Skeletal muscle tissue (tissue), 4 donors: ENCODE measurements around the gene ACRBP. TPM values are rescaled to one million over a fixed set of nuclear protein-coding genes. Genes with fewer than 3 reads are reported as not detected.

Source experiments
- H3K27ac ChIP-seq: one replicate; pipeline ENCODE4 v1.7.0; 2013; ENCODE audit warnings: mild to moderate bottlenecking, low read depth, low read length, inconsistent platforms
- H3K27me3 ChIP-seq, 3 donors: one replicate each; pipeline ENCODE4 v1.7.0; 2013; ENCODE audit warnings: low read length in 3 of 3; ENCODE audit not compliant: control insufficient read depth in 3 of 3, insufficient read depth in 3 of 3
- H3K36me3 ChIP-seq, 3 donors: one replicate each; pipeline ENCODE4 v1.7.0; 2013; ENCODE audit warnings: low read length in 3 of 3; ENCODE audit not compliant: control insufficient read depth in 3 of 3, insufficient read depth in 3 of 3
- H3K4me1 ChIP-seq, 3 donors: one replicate each; pipeline ENCODE4 v1.7.0; 2013; ENCODE audit warnings: low read length in 3 of 3, mild to moderate bottlenecking in 3 of 3; ENCODE audit not compliant: control insufficient read depth in 3 of 3, insufficient read depth in 3 of 3
- H3K4me3 ChIP-seq, 3 donors: one replicate each; pipeline ENCODE4 v1.7.0; 2013; ENCODE audit warnings: low read length in 3 of 3
- H3K9ac ChIP-seq, 3 donors: one replicate each; pipeline ENCODE4 v1.7.0; 2013; ENCODE audit warnings: low read length in 3 of 3, mild to moderate bottlenecking in 3 of 3, moderate library complexity in 2 of 3, low read depth in 1 of 3
- H3K9me3 ChIP-seq, 3 donors: one replicate each; pipeline ENCODE4 v1.7.0; 2013; ENCODE audit warnings: low read length in 3 of 3; ENCODE audit not compliant: control insufficient read depth in 3 of 3
- total RNA-seq: library from RNA; depleted of rRNA; stranded (reverse); fragments of >200 nt; gene quantifications from one replicate; pipeline ENCODE4 v1.2.3, GENCODE V29; 2014
- donor health status: Osteomylitis.

The ACRBP gene
- total RNA-seq, 1 donor from 2014 or later = 1.0 TPM

GRCh38 chr12:6652391-6652790, 5.2 kb upstream of the ACRBP start:
- H3K27ac ChIP-seq = no peak overlapping the region

DNA sequence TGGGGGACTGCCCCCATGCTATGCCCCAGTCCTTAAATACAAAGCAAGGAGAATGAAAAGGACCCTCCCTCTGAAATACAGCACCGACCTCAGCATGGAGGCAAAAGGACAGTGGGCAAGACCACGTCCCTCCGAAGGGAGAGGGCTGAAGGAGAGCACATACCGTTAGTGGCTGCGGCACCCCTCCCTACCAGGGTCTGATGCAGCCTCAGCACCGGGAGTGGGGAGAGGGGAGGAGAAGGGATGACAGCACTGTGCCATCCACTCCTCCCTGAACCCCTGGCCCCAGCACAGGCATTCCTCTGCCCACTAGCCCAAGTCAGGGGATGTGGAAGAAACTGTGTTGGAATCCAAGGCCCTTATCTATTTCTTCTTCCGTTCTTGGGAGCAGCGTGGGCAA, 3.6 kb upstream of the ACRBP start:
- no peaks in the 10 kb centered on the region for H3K27me3 ChIP-seq
- no peak overlapping the region for H3K9ac ChIP-seq
- no peaks in the 10 kb centered on the region for H3K9me3 ChIP-seq
- no peak overlapping the region for H3K4me3 ChIP-seq
- H3K36me3 ChIP-seq = peaks cover 31 to 56% (median 47%) of the 10 kb centered on the region in 3 donors
- peaks cover 9 to 10% (median 10%) of the 10 kb centered on the region in 3 donors for H3K4me1 ChIP-seq
- no peak overlapping the region for H3K27ac ChIP-seq

More at GRCh38 chr12:6652391-6652790, 5.2 kb upstream of the ACRBP start:
- Histone ChIP-seq H3K4me1 (peaks cover 0 to 4% (median 4%) of the 10 kb centered on the region in 3 donors), H3K27me3 (no peaks in the 10 kb centered on the region), H3K36me3 (peaks cover 36 to 67% (median 55%) of the 10 kb centered on the region in 3 donors), H3K4me3 (no peak overlapping the region), H3K9ac (no peak overlapping the region), H3K9me3 (no peaks in the 10 kb centered on the region)

GRCh38 chr12:6646276-6647082, 753 bp downstream of the ACRBP start:
- H3K4me1 ChIP-seq = peaks cover 6 to 10% (median 6%) of the 10 kb centered on the region in 3 donors
- H3K4me3 ChIP-seq = peak overlapping the region; percentile 71
- H3K27me3 ChIP-seq = no peaks in the 10 kb centered on the region
- H3K27ac ChIP-seq = peak overlapping the region; percentile 12
- H3K9ac ChIP-seq = peak overlapping the region; percentile 51 to 77 (median 62)
- no peaks in the 10 kb centered on the region for H3K9me3 ChIP-seq
- H3K36me3 ChIP-seq = peaks cover 15 to 21% (median 18%) of the 10 kb centered on the region in 3 donors

- H3K27ac ChIP-seq = no peak overlapping the region
- H3K9ac ChIP-seq = no peak overlapping the region
- no peaks in the 10 kb centered on the region for H3K9me3 ChIP-seq
- no peaks in the 10 kb centered on the region for H3K27me3 ChIP-seq
- peaks cover 6 to 10% (median 6%) of the 10 kb centered on the region in 3 donors for H3K4me1 ChIP-seq
- peaks cover 0 to 7% (median 3%) of the 10 kb centered on the region in 3 donors for H3K36me3 ChIP-seq
- no peak overlapping the region for H3K4me3 ChIP-seq
These were observed 2.3 kb downstream of the ACRBP start for GRCh38 chr12:6644903-6645302.

GRCh38 chr12:6644257-6644596, 3.0 kb downstream of the ACRBP start:
- no peak overlapping the region for H3K27ac ChIP-seq
- peaks cover 6 to 10% (median 6%) of the 10 kb centered on the region in 3 donors for H3K4me1 ChIP-seq
- H3K9me3 ChIP-seq = no peaks in the 10 kb centered on the region
- no peaks in the 10 kb centered on the region for H3K27me3 ChIP-seq
- no peak overlapping the region for H3K9ac ChIP-seq
- peaks cover 0 to 7% (median 3%) of the 10 kb centered on the region in 3 donors for H3K36me3 ChIP-seq
- H3K4me3 ChIP-seq = no peak overlapping the region

- no peaks in the 10 kb centered on the region for H3K27me3 ChIP-seq
- H3K9me3 ChIP-seq = no peaks in the 10 kb centered on the region
- no peak overlapping the region for H3K4me3 ChIP-seq
- H3K9ac ChIP-seq = no peak overlapping the region
- H3K4me1 ChIP-seq = peaks cover 6 to 10% (median 6%) of the 10 kb centered on the region in 3 donors
- no peak overlapping the region for H3K27ac ChIP-seq
- H3K36me3 ChIP-seq = peaks cover 0 to 7% (median 3%) of the 10 kb centered on the region in 3 donors
These were observed 3.5 kb downstream of the ACRBP start for GRCh38 chr12:6643569-6644256.

DNA sequence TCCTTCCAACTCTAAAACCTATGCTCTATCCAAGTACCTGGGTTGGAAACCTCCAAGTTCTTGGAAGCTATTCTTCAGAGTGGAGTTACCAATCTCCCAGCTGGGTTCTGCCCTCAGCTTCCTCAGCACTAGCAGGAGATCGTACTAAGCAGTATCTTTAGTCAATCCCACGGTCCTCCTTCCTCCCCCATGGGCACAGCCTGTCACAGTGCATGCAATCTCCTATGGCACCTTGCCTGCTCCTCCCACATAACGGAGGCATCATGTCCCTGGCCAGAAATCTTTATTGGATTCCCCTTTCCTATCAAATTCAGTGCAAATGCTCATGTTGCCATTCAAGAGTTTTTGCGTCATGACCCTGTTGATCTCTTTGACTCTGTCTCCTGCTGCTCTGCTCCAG, 6.1 kb downstream of the ACRBP start:
- H3K9ac ChIP-seq = no peak overlapping the region

DNA sequence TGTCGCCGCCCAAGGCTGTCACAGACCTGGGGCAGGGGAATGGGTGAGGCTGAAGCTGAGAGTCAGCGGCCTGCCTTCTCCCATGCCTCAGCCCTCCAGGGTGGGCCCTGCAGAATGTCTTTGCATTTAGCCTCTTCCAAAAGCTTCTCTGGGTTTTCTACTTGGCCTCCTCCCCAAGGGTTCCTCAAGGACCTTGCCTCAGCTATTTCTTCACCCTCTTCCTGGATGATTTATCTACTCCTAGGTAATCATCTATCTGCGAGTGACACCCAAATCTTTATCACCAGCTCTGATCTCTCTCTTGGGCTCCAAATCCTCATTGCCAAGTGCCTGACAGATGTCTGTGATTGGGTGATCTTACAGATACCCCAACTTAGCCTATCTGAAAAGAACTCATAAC, 6.7 kb downstream of the ACRBP start:
- Histone ChIP-seq H3K9me3 (no peaks in the 10 kb centered on the region), H3K4me3 (no peak overlapping the region), H3K36me3 (no peaks in the 10 kb centered on the region), H3K4me1 (no peaks in the 10 kb centered on the region), H3K27ac (no peak overlapping the region), H3K27me3 (no peaks in the 10 kb centered on the region), H3K9ac (no peak overlapping the region)

More for the DNA sequence above, 6.1 kb downstream of the ACRBP start:
- Histone ChIP-seq H3K36me3 (no peaks in the 10 kb centered on the region), H3K4me3 (no peak overlapping the region), H3K9me3 (no peaks in the 10 kb centered on the region), H3K27me3 (no peaks in the 10 kb centered on the region), H3K27ac (no peak overlapping the region), H3K4me1 (no peaks in the 10 kb centered on the region)

DNA sequence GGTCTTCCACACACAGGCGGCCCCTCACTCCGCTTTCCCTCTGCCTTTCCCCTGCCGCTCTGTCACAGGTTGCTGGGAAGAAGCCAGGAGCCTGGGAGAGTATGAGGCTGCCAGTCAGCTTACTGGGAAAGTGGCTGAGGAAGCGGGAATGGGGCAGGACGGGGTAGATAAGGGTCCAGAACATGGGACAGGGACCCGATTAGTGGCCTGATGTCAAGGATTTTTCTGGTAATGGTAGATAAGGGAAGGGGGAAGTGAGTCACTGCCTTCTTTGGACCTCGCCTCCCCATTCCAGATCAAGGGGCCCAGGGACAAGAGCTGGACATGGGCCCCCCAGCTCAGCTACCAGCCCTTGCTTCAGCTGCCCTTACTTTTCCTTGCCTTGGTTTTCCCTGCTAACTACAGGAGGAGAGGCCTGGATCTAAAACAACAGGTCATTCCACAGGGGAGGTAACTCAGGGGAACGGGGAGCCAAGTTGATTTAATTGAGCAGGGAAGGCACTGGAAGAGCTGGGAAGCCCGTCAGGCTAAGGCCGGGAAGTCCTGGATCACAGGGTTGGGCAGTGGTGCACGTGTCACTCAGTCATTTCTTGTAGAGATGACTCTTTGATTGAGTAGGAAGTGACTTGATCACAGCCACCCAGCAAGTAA, 8.0 kb downstream of the ACRBP start:
- no peaks in the 10 kb centered on the region for H3K9me3 ChIP-seq
- H3K27ac ChIP-seq = no peak overlapping the region
- H3K9ac ChIP-seq = no peak overlapping the region
- H3K36me3 ChIP-seq = no peaks in the 10 kb centered on the region
- no peak overlapping the region for H3K4me3 ChIP-seq
- H3K27me3 ChIP-seq = no peaks in the 10 kb centered on the region
- no peaks in the 10 kb centered on the region for H3K4me1 ChIP-seq

DNA sequence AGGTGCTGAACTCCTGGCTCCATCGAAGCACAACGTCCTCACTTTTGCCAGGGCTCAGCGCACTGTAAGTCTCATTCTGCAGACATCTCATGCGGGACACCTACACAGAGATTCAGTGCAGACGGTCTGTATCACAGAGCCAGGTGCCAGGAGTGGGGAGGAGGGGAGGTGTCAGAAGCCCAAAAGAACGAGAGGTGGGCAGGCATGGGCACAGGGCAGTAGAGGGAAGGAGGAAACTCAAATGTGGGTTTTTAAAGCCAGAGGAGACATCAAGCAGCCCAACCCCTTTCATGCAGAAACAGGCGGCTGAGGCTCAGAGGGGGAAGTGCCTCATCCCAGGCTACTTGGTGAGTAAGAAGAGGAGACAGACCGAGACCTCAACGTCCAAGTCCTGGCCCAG, 8.9 kb downstream of the ACRBP start:
- Histone ChIP-seq H3K27me3 (peaks cover 0 to 3% (median 0%) of the 10 kb centered on the region in 3 donors), H3K27ac (no peak overlapping the region), H3K4me3 (no peak overlapping the region)

More for the DNA sequence above, 8.9 kb downstream of the ACRBP start:
- Histone ChIP-seq H3K36me3 (no peaks in the 10 kb centered on the region), H3K9me3 (no peaks in the 10 kb centered on the region), H3K4me1 (no peaks in the 10 kb centered on the region), H3K9ac (no peak overlapping the region)
